GM18517 (cell line): ENCODE results near the gene R3HDM4.
"Not testable (repeated sequence)": the region's sequence is repeated elsewhere in the genome, so short reads cannot be mapped to it uniquely, and the experiment has no call there.

Source experiments
- ATAC-seq: cut with Tn5 transposase; IDR thresholded peaks from one replicate; pipeline ENCODE4 v1.9.1; 2021; ENCODE audit warnings: mild to moderate bottlenecking, moderate library complexity; ENCODE audit not compliant: unreplicated experiment

The R3HDM4 gene

DNA sequence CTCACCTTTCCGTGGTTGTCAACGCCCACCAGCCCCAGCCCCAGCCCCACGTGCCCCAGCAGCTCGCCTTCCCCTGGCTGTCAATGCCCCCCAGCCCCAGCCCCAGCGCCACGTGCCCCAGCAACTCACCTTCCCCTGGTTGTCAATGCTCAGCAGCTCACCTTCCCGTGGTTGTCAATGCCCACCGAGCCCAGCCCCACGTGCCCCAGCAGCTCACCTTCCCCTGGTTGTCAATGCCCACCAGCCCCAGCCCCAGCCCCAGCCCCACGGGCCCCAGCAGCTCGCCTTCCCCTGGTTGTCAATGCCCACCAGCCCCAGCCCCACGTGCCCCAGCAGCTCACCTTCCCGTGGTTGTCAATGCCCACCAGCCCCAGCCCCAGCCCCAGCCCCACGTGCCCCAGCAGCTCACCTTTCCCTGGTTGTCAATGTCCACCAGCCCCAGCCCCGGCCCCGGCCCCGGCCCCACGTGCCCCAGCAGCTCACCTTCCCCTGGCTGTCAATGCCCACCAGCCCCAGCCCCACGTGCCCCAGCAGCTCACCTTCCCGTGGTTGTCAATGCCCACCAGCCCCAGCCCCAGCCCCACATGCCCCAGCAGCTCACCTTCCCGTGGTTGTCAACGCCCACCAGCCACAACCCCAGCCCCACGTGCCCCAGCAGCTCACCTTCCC lies 34.9 kb downstream of the R3HDM4 start:
- not testable (repeated sequence) for ATAC-seq

DNA sequence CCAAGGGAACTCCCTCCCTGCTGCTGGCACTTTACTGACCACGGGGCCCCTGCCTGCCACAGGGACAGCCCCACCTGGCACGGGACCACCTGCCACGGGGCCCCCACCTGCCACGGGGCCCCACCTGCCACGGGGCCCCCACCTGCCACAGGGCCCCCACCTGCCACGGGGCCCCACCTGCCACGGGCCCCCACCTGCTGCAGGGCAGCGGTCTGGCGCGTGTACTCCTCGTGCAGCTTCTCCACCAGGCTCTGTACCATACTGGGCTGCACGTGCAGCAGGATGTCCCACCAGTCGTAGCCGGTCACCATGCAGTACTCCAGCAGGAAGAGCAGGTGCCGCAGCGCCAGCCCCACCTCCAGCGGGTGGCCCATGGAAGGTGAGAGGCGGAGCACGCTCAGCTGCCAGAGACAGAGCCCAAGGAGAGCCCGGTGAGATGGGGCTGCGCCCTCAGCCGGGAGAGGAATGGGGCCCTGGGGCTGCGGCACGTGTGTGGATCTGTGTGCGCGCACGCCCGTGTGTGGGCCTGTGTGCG lies 36.2 kb downstream of the R3HDM4 start:
- no peak for ATAC-seq

DNA sequence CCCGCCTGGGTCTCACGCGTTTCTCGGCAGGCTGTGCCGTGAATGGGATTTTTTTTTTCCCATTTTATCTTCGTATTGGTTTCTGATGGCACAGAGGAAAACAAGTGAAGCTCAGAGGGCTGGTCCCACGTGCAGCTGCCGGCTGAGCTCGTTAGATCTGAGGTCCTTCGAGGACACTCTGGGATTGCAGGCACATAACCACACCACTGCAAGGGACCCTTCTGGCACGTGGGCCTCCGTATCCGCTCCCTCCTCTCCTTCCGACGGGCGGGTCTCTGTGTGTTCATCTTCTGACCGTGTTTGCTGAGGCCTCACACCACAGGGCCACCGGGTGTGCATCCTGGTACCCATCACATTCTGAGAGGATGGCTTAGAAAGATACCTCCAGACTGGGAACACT lies 36.9 kb downstream of the R3HDM4 start:
- ATAC-seq = no peak

DNA sequence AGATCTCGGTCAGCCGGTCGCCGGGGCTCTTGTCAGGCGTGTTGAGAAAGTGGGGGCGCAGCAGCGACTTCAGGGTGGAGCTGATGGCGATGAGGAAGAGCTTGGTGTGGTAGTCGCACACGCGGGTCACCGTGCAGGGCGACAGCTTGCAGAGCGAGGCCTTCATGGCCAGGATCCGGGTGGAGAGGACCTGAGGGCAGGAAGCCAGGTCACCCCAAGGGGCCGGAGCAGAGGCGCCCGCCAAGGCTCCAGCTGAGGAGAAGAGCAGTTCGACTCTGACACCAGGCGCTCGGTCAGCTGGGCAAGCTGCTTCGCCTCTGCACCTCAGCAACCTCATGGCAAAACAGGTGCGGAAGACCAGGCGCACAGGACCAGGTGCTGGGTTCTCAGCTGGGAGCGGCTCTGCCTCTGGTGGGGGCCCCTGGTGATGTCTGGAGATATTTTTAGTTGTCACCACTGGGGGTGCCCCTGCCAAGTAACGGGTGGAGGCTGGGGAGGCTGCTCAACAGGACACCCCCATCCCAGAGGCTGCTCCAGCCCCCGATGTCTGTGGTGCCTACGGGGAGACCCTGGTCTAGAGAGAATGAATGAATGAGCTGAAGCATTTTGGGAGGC lies 37.6 kb downstream of the R3HDM4 start:
- ATAC-seq = no peak

DNA sequence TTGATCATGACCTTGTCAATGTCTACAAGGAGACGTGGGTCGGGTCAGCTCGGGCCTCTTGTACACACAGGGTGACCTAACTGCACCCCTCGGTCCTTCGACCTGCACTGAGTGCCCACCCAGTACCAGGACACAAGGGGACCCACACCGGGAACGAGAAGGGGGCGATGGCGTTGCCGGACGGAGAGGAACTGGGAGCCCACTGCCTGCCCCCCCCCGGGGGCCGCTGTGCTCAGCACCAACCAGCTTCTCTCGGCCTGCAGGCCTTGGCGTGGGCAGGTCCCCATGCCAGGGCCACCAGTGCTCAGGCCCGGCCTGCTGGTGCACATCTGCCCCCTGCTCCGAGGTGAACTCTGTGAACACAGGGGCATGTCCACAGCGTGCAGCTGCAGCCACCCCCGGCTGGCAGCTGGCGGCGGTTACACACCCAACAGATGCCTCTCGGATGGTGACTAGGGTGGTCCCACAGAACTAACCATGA lies 39.4 kb downstream of the R3HDM4 start:
- ATAC-seq = no peak

DNA sequence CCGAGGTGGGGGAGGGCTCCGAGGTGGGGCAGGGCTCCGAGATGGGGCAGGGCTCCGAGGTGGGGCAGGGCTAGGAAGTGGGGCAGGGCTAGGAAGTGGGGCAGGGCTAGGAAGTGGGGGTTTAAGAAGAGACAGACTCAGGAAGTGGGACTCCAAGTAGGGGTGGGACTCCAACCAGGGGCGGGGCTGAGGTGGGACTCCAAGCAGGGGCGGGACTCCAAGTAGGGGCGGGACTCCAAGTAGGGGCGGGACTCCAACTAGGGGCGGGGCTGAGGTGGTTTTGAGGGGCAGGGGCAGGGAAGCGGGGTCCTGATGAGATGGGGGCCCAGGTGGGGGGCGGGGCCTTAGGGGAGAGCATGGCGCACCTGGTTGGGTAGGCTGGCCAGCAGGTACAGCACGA lies 39.9 kb downstream of the R3HDM4 start:
- no peak for ATAC-seq

DNA sequence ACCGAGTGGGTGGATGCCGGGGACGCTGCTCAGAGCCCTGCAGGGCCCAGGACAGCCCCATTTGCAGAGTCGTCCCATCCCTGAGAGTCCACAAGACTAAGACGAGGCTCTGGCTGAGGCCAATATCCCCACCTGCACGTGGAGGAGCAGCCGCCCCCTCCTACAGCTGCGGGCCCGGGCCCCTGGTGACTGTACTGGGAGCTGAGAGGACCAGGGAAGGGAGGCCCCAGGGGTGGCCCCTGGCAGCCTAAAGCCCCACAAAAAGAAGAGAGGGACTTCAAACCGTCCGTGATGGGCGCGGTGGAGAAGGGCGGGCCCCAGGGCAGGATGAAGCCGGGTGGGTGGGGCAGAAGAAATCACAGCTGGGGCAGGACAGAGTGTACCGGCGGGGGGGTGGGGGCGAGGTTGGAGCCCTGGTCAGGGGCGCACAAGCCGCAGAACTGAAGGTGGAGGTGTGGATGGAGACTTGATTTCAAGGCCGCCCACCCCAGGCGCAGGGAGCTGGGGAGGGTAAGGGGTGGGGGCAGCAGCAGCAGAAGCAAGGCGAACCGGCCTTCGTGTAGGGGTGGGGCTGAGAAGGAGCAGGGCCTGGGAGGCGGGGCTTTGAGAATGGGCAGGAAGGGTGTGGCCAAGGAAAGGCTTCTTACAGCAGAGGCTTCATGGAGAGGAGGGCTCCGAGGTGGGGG lies 40.6 kb downstream of the R3HDM4 start:
- no peak for ATAC-seq

DNA sequence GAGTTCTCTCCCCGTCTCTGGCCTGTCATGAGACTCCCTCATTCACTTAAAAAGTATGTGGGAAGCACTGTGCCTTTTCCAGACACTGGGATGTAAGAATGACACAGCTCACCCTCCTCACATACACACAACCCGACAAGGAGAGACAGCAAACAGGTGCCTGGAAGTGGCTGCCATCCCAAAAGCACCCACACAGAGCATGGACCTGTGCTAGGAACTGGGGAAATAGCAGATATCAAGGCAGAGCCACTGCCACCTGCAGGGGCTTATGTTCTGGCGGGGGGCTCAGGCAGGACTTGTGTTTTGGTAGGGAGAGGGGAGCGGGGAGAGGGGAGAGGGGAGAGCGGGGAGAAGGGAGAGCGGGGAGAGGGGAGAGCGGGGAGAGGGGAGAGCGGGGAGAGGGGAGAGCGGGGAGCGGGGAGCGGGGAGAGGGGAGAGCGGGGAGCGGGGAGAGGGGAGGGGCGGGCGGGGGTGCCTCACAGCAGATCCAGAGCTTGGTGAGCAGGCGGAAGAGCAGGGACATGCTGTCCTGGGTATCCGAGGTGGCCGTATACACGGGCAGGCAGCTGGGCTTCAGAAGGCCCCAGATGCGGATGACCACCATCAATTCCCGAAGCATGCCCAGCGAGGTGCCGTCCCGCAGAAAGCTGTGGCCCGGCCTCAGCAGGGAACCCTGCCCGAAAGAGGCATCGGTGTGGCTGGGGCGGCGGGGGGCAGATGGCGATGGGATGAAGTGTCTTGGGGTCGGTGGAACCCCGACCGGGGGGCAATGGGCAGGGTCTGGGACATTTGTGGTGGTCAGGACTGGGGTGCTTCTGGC lies 41.4 kb downstream of the R3HDM4 start:
- no peak for ATAC-seq

DNA sequence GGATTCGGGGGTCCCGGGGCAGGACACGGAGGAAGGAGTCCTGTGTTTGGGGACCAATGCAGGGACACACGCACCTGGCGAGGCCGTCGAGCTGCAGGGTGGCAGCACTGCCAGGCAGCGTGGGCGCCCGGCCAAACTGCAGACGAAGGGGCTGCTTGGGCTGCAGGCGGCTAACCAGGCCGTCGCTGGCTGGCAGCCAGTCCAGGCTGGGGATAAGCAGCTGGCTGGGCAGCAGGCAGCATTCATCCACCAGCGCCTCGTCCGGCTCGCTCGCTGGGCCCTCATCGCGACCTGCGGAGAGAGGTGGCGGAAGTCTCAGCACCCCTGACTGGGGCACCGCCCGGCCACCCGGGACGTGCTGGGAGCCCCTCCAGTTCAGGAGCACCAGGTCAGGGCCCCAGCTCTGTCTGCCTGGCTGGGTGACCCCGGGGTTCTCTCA lies 42.0 kb downstream of the R3HDM4 start:
- ATAC-seq = no peak

DNA sequence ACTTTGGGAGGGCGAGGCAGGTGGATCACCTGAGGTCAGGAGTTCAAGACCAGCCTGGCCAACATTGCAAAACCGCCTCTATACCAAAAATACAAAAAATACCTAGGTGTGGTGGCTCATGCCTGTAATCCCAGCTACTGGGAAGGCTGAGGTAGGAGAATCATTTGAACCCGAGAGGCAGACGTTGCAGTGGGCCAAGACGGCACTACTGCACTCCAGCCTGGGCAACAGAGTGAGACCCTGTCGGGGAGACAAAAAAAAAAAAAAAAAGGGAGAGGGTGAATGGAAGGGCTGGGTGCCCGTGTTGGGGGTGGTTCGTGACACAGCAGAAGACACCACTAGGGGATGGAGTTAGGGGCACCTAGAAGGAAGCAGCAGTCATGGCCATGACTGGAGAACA lies 42.7 kb downstream of the R3HDM4 start:
- no peak for ATAC-seq

DNA sequence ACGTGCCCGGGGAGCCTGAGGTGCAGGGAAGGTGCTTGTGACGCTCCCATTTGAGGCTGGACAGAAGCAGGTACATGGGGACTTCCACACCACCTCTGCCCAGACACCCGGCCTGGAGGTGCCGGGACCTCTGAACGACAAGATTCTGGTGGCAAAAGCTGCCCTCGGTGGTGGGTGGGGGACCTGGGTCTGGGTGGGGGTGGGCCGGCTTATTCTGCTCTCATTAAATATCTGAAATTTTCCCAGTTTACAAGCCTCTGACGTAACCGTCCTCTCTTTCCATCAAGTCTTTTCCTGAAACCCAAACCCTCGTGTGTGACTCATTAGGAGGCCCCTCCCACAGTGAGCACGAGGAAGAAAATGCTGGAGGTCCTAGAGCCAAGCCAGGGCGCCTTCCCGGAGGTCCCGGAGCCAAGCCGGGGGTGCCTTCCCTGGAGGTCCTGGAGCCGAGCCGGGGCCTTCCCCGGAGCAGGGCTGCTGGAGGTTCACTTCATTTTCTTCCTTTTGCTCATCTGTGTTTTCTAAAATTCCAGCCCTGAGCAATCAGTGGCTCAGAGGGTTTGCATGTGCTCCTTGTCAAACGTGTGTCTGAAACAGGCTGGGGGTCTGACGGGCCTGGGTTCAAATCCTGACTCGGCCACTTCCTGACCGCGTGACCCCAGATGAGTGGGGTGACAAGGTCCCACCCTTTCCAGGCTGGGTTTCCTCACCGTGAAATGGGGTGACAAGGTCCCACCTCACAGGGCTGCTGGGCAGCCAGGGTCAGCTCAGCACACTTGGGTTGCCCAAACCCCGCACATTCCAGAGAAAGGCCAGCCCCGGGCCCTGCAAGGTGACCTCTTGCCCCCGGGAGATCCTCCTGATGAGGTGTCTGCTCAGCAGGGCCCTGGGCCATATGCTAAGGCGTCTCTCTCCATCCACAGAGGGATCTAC lies 43.5 kb downstream of the R3HDM4 start:
- ATAC-seq = no peak

DNA sequence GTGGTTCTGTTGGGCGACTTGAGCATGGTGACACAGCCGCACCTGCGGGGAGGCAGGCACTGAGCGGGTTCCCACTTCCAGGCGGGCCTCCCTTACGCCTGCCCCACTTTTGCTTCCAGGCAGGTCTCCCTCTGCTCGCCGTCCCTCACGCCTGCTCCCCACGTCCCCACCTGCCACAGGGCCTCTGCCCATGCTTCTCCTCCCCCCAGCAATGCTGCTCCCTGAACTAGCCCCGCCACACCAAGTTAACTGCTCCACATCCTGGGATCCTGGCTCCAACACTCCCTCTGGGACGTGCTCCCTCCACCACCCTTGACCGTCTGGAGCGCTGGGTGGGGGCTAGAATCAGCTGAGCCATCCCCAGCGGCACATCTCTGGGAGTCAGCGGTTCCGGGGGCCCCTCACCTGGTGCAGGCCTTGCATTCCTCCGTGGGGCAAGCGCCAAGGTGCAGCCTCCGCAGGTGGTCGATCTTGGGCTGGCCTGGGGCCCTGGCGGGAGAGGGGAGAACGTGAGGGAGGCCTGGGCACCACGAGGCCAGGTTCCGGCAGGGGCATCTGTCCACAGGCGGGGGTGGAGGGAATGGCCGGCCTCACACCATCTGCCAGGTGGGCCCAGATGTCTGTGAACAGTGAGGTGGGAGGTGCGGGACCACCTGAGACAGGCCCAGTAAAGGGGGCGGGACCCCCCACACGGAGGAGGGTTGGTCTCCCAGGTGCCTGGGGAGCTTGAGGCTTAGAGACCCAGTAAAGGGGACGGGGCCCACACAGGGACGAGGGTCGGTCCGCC lies 44.4 kb downstream of the R3HDM4 start:
- ATAC-seq = no peak

DNA sequence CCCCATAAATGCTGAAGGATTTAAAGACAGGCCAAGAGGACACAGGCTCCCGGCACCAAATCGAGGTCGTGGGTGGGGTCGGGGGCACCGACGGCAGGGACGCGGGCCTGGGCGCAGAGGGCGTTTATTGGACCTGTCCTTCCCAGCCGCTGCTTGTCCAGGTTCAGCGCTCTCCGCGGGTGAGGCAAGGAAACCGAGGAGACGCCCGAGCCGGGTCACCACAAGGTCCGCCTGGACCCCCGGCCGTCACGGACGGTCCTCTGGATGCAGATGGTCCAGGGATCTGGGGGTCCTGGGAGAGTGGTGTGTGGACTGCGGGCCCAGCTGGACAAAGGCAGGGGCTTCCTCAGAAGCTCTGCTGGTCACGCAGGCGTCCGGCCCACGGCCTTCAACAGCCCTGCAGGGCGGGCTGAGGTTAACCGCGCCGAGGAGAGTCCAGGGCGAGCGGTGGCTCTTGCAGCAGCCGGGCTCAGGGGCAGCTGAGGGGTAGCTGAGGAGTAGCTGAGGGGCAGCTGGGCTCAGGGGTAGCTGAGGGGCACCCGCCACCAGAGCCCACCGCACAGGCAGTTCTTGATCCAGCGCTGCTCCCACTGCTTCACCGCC lies 45.1 kb downstream of the R3HDM4 start:
- no peak for ATAC-seq

DNA sequence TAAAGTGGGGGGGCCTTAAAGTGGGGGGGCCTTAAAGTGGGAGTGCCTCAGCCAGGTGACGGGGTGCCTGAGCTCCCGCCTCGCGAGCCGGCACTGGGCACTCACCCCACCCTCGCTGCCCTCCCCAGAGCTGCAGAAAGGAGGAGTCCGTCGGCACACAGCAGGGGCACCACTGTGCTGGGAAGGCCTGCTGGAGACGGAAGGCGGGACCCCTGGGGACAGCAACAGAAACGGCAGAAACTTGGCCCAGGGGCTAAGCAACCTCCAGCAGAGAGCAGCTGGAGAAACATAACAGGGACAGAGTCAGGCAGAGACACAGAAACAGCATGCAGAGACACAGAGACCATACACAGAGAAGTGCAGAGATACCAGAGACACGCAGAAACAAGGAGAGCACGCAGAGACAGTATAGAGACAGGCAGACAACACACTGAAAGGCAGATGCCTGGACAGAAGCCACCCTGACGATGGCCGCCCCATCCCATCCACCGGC lies 45.7 kb downstream of the R3HDM4 start:
- ATAC-seq = no peak

DNA sequence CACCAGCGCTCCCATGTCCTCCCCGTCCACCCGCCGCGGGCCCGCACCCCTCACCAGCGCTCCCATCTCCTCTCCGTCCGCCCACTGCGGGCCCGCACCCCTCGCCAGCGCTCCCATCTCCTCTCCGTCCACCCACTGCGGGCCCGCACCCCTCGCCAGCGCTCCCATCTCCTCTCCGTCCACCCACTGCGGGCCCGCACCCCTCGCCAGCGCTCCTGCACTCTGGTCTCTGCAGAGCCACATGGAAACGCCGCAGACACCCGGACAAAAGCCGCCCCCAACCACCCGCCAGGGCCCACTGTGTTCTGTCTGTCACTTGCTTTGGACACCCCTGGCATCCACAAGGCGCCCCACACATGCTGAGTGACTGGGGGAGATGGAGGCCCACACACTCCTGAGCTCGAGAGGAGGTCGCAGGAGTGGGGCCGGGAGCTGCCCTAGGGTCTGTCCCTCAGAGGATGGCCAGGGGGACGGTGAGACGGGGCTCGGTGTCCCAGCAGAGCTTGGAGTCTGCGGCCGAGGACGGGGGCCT lies 46.2 kb downstream of the R3HDM4 start:
- ATAC-seq = no peak

DNA sequence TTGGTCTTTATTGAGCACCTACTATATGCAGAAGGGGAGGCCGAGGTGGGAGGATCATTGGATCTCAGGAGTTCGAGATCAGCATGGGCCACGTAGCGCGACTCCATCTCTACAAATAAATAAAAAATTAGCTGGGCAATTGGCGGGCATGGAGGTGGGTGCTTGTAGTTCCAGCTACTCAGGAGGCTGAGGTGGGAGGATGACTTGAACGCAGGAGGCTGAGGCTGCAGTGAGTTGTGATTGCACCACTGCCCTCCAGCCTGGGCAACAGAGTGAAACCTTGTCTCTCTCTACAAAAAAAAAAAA lies 49.8 kb downstream of the R3HDM4 start:
- ATAC-seq = no peak

DNA sequence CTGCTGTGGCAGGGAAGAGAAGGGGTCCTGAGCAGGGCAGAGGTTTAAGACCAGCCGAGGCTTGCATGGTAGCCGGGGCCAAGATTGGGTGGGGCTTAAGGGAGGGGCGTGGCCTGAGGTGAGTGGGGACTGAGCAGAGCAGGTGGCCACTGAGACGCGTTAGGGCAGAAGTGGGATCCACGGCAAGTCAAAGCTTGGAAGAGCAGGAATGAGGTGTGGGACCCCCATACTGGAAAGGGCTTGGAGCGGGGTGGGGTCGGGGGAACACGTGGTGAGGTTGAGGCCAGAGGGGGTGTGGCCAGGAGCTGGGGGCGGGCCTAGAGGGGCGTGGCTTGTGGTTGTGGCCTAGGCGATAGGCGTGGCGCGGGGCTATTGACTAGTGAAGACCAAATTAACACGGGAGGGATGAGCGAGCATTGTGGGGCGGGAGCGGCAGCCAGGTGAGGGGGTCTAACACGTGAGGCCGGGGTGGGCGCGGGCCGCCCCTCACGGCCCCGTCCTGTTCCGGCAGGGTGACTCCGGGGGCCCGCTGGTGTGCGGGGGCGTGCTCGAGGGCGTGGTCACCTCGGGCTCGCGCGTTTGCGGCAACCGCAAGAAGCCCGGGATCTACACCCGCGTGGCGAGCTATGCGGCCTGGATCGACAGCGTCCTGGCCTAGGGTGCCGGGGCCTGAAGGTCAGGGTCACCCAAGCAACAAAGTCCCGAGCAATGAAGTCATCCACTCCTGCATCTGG lies 50.3 kb downstream of the R3HDM4 start:
- ATAC-seq = no peak
